Upper lobe of left lung (tissue), 6 donors: ENCODE data around the gene HK3. TPM values are rescaled to one million over a fixed set of nuclear protein-coding genes. Genes with fewer than 3 reads are reported as not detected.

Experiments
- ATAC-seq, 2 donors: fragments of 200-7000 bp; cut with Tn5 transposase; one replicate each; pipeline ENCODE4 v1.9.1; 2022; ENCODE audit warnings: mild to moderate bottlenecking in 2 of 2, moderate library complexity in 2 of 2; ENCODE audit not compliant: low FRiP score in 2 of 2
- DNase-seq, 2 donors: peaks; one replicate each; pipeline ENCODE4 v3.0.0-alpha.2; 2019 to 2020
- H3K27ac ChIP-seq, 4 donors: fragments of 200-600 bp; sonication (generic); one replicate each; pipeline ENCODE4 v1.5.1; 2016 to 2019
- H3K27me3 ChIP-seq, 4 donors: fragments of 200-600 bp; sonication (generic); one replicate each; pipeline ENCODE4 v1.5.1; 2017 to 2019
- H3K36me3 ChIP-seq, 4 donors: fragments of 200-600 bp; sonication (generic); one replicate each; pipeline ENCODE4 v1.5.1; 2016 to 2019
- H3K4me1 ChIP-seq, 4 donors: fragments of 200-600 bp; sonication (generic); one replicate each; pipeline ENCODE4 v1.5.1; 2018 to 2019
- H3K4me3 ChIP-seq, 4 donors: fragments of 200-600 bp; sonication (generic); one replicate each; pipeline ENCODE4 v1.5.1; 2017 to 2019; ENCODE audit warnings: mild to moderate bottlenecking in 2 of 4, moderate library complexity in 1 of 4
- H3K9me3 ChIP-seq, 4 donors: fragments of 200-600 bp; sonication (generic); one replicate each; pipeline ENCODE4 v1.5.1; 2018 to 2019
- CTCF ChIP-seq, 6 experiments: fragments of 450-650 bp in 4 of 6; fragments of 200-600 bp in 2 of 6; sonication (generic) in 2 of 6; IDR thresholded peaks; one replicate each; pipeline ENCODE4 v1.5.1; 2016 to 2019; ENCODE audit warnings: antibody characterized with exemption in 6 of 6
- EP300 ChIP-seq, 4 donors: sonication (generic); formaldehyde crosslinking; IDR thresholded peaks; one replicate each; pipeline ENCODE4 v1.5.1; 2017; ENCODE audit warnings: antibody characterized with exemption in 4 of 4, control low read depth in 2 of 4
- POLR2A ChIP-seq, 4 donors: fragments of 450-650 bp; IDR thresholded peaks; one replicate each; pipeline ENCODE4 v1.5.1; 2016 to 2017; ENCODE audit warnings: antibody characterized with exemption in 4 of 4, mild to moderate bottlenecking in 2 of 4
- POLR2AphosphoS5 ChIP-seq, 2 donors: sonication (generic); formaldehyde crosslinking; IDR thresholded peaks; one replicate each; pipeline ENCODE4 v1.5.1; 2017; ENCODE audit warnings: antibody characterized with exemption in 2 of 2
- WGBS, 2 donors: methylation state at CpG; one replicate each; pipeline ENCODE4 v1.1.5; 2017 to 2018; 5-methylcytosine and 5-hydroxymethylcytosine counted together
- total RNA-seq, 6 donors: library from RNA; depleted of rRNA in 4 of 6; stranded (reverse); fragments of >200 nt in 4 of 6; gene quantifications; one replicate each; pipeline versions ENCODE4 v1.1.0 to v1.2.1, GENCODE V29; 2016 to 2021
- donor health status: DM: no; HTN: no; CAD: no; lungs with moderate emphysema.
- donor health status: DM: no; HTN: yes; CAD: no; lungs with severe emphysema.

HK3 gene
- total RNA-seq, 6 donors from 2014 or later, result 16.0 to 106 (median 66.4) TPM

- Histone ChIP-seq H3K27me3 (no peaks in the 10 kb centered on the region), H3K36me3 (peaks cover 0 to 58% (median 14%) of the 10 kb centered on the region in 4 donors), H3K4me3 (no peak overlapping the region), H3K27ac (no peak overlapping the region), H3K9me3 (no peaks in the 10 kb centered on the region), H3K4me1 (no peaks in the 10 kb centered on the region)
- DNase-seq (no peak), ATAC-seq (no peak)
- WGBS, 2 donors, result 92 to 96% methylated on average over 1 of the region's 1 CpG
- no peak for TF ChIP-seq POLR2AphosphoS5 (IDR thresholded peaks at IDR 0.05)
- no peak for TF ChIP-seq CTCF (IDR thresholded peaks at IDR 0.05)
- TF ChIP-seq POLR2A (IDR thresholded peaks at IDR 0.05), result no peak
- TF ChIP-seq EP300 (IDR thresholded peaks at IDR 0.05), result no peak
These were observed 30.5 kb upstream of the HK3 start for GRCh38 chr5:176929654-176930053.

- Histone ChIP-seq H3K4me1 (no peaks in the 10 kb centered on the region), H3K9me3 (no peaks in the 10 kb centered on the region), H3K27ac (no peak overlapping the region), H3K4me3 (no peak overlapping the region), H3K36me3 (peaks cover 0 to 37% (median 11%) of the 10 kb centered on the region in 4 donors), H3K27me3 (no peaks in the 10 kb centered on the region)
- WGBS, 2 donors, result 88 to 91% methylated on average over 3 of the region's 3 CpGs
- no peak for TF ChIP-seq CTCF (IDR thresholded peaks at IDR 0.05)
- no peak for TF ChIP-seq EP300 (IDR thresholded peaks at IDR 0.05)
- TF ChIP-seq POLR2AphosphoS5 (IDR thresholded peaks at IDR 0.05), result no peak
- no peak for TF ChIP-seq POLR2A (IDR thresholded peaks at IDR 0.05)
- DNase-seq (no peak), ATAC-seq (no peak)
These were observed 28.4 kb upstream of the HK3 start for GRCh38 chr5:176927562-176927961.

GRCh38 chr5:176922817-176923216, 23.7 kb upstream of the HK3 start:
- DNase-seq, result no peak
- no peak for ATAC-seq
- WGBS, 2 donors, result 88 to 92% methylated on average over 2 of the region's 2 CpGs
- no peak overlapping the region for H3K27ac ChIP-seq
- no peak overlapping the region for H3K4me3 ChIP-seq
- H3K4me1 ChIP-seq, result no peaks in the 10 kb centered on the region
- H3K9me3 ChIP-seq, result no peaks in the 10 kb centered on the region
- H3K36me3 ChIP-seq, result peaks cover 0 to 16% (median 0%) of the 10 kb centered on the region in 4 donors
- TF ChIP-seq CTCF (IDR thresholded peaks at IDR 0.05), result no peak
- TF ChIP-seq POLR2A (IDR thresholded peaks at IDR 0.05), result no peak
- TF ChIP-seq EP300 (IDR thresholded peaks at IDR 0.05), result no peak
- TF ChIP-seq POLR2AphosphoS5 (IDR thresholded peaks at IDR 0.05), result no peak
- no peaks in the 10 kb centered on the region for H3K27me3 ChIP-seq

DNA sequence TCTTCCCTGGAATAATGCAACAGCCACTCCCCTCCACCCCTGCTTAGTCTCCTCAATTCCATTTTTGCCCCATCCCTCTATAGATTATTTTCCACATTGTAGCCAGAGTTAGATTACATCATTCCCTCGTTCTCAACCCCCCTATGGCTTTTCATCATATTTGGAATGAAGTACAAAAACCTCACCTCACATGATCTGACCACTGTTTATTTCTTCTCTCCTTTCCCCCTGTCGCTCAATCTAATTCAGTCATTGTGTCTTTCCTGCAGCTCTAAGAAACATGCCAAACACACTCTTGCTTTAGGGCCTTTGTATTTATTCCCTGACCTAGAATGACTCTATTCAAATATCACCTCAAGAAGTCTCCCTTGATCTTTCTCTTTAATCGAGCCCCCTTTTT, 22.6 kb upstream of the HK3 start:
- no peak overlapping the region for H3K27ac ChIP-seq
- peaks cover 0 to under 1% (median 0%) of the 10 kb centered on the region in 4 donors for H3K4me1 ChIP-seq
- H3K36me3 ChIP-seq, result peaks cover 0 to 20% (median 2%) of the 10 kb centered on the region in 4 donors
- DNase-seq, result no peak
- no peak for TF ChIP-seq POLR2AphosphoS5 (IDR thresholded peaks at IDR 0.05)
- no peaks in the 10 kb centered on the region for H3K27me3 ChIP-seq
- ATAC-seq, result no peak
- WGBS, 2 donors, result 64 to 70% methylated on average over 3 of the region's 3 CpGs
- H3K4me3 ChIP-seq, result no peak overlapping the region
- no peaks in the 10 kb centered on the region for H3K9me3 ChIP-seq

GRCh38 chr5:176918613-176919012, 19.5 kb upstream of the HK3 start:
- no peak for ATAC-seq
- WGBS, 2 donors, result 91 to 92% methylated on average over 6 of the region's 6 CpGs
- no peaks in the 10 kb centered on the region for H3K9me3 ChIP-seq
- no peak for DNase-seq
- peaks cover 0 to 15% (median 2%) of the 10 kb centered on the region in 4 donors for H3K36me3 ChIP-seq
- TF ChIP-seq EP300 (IDR thresholded peaks at IDR 0.05), result no peak
- no peak for TF ChIP-seq POLR2A (IDR thresholded peaks at IDR 0.05)
- TF ChIP-seq POLR2AphosphoS5 (IDR thresholded peaks at IDR 0.05), result no peak
- TF ChIP-seq CTCF (IDR thresholded peaks at IDR 0.05), result no peak
- no peak overlapping the region for H3K4me3 ChIP-seq
- no peaks in the 10 kb centered on the region for H3K27me3 ChIP-seq
- peaks cover 0 to 3% (median 0%) of the 10 kb centered on the region in 4 donors for H3K4me1 ChIP-seq
- H3K27ac ChIP-seq, result no peak overlapping the region
